Omental fat pad (tissue), 4 donors: ENCODE measurements around the gene IL11. TPM values are rescaled to one million over a fixed set of nuclear protein-coding genes. Genes with fewer than 3 reads are reported as not detected.
A peak's percentile ranks its signal among the peaks of the same experiment; 100 is the strongest.

Experiments
- ATAC-seq: fragments of 150-250 bp; one replicate; pipeline ENCODE4 v1.9.1; 2016; ENCODE audit warnings: mild to moderate bottlenecking, moderate library complexity; ENCODE audit not compliant: low FRiP score
- DNase-seq: peaks from one replicate; pipeline ENCODE4 v3.0.0-alpha.2; 2019; ENCODE audit warnings: low spot score
- total RNA-seq, 4 donors: library from RNA; depleted of rRNA; stranded (reverse); fragments of >200 nt; gene quantifications; one replicate each; pipeline ENCODE4 v1.1.0, GENCODE V29; 2016
- TF ChIP-seq, protein P1 (sequence below), 3 donors: fragments of 450-650 bp; IDR thresholded peaks; one replicate each; pipeline ENCODE4 v1.5.1; 2016 to 2017; ENCODE audit warnings: antibody characterized with exemption in 3 of 3, mild to moderate bottlenecking in 3 of 3, moderate library complexity in 2 of 3

Gene IL11
- total RNA-seq, 4 donors from 2014 or later, result 0.28 to 1.2 TPM; not detected in 2

DNA sequence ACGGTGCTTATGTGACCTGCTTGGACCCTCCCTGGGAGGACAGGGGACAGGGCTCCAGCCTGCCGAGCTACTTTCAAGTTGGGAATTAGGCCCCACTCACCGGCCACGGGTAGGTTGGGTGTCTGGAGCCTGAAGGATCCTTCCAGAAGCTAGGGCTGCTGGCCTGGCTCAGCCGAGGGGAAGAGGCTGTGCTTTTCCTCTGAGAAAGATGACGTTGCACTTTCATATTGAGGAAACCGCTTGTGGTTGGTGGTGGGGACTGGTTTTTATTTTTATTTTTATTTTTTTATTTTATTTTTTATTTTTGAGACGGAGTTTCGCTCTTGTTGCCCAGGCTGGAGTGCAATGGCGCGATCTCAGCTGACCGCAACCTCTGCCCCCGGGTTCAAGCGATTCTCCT, 45.1 kb downstream of the IL11 start, which contains the start of gene TMEM150B:
Gene TMEM150B (minus strand): TSS at position 170 of the 400 bp plus-strand sequence. CDS start 4,305 bp downstream, outside the sequence.
- TF ChIP-seq, protein P1, sequence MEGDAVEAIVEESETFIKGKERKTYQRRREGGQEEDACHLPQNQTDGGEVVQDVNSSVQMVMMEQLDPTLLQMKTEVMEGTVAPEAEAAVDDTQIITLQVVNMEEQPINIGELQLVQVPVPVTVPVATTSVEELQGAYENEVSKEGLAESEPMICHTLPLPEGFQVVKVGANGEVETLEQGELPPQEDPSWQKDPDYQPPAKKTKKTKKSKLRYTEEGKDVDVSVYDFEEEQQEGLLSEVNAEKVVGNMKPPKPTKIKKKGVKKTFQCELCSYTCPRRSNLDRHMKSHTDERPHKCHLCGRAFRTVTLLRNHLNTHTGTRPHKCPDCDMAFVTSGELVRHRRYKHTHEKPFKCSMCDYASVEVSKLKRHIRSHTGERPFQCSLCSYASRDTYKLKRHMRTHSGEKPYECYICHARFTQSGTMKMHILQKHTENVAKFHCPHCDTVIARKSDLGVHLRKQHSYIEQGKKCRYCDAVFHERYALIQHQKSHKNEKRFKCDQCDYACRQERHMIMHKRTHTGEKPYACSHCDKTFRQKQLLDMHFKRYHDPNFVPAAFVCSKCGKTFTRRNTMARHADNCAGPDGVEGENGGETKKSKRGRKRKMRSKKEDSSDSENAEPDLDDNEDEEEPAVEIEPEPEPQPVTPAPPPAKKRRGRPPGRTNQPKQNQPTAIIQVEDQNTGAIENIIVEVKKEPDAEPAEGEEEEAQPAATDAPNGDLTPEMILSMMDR (IDR thresholded peaks at IDR 0.05), result no peak
- ATAC-seq, result no peak

DNA sequence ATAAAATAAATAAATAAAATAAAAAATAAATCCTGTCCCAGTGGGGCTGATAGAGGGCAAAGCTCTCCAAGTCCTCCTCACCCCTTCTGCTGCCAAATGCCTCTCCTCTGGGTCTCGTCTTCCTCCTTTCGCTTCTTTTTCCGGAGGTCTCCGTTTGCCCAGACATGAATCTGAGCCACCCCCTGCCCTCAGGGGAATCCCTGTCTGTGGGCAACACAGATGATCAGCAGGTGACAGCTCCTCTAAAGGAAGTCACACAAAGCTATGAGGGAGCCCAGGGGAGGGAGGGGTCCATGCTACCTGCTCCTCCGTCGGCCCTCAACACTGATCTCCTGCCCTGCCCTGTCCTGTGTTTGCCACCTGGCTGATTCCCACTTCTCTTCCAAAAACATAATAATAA, 45.6 kb downstream of the IL11 start:
- DNase-seq (no peak), ATAC-seq (no peak)
- TF ChIP-seq, protein P1 (IDR thresholded peaks at IDR 0.05), result no peak

More for the DNA sequence above, 45.1 kb downstream of the IL11 start, which contains the start of gene TMEM150B:
- no peak for DNase-seq

GRCh38 chr19:55322204-55322885, 47.9 kb downstream of the IL11 start:
- DNase-seq (no peak), ATAC-seq (no peak)
- TF ChIP-seq, protein P1 (IDR thresholded peaks at IDR 0.05), result no peak

DNA sequence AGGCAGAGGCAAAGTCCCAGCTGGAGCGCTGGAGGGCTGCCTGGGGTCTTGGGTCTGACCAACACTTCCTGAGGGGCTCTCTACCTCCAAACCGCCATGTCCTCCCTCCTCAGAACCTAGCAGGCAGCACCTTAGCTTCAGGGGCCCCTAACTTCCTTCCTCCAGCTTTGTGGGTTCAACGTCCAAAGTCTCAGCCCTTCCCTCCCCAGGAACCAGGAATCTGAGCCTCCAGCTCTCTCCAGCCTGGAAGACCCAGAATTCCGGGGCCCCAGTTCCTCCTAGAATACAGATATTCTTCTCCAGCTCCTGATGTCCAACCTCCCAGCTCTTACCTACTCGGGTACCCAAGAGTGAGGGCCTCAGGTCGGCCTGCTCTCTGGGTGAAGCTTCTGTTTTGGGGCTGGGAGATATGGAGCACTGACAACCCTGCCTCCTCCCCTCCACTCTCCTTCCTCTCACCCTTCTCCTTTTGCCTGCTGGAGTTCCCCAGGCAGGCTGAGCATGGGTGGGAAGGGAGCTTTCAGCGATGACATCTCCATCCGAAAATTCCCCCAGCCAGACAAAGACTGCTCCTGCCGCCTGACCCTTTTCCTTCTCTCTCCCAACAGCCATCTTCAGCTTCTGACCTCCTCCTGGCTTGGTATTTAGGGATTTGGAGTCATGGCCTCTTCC, 48.7 kb downstream of the IL11 start:
- DNase-seq, result no peak
- no peak for ATAC-seq
- TF ChIP-seq, protein P1 (IDR thresholded peaks at IDR 0.05), result no peak

GRCh38 chr19:55320844-55321419, 49.3 kb downstream of the IL11 start:
- ATAC-seq (no peak), DNase-seq (no peak)
- TF ChIP-seq, protein P1 (IDR thresholded peaks at IDR 0.05), result no peak

GRCh38 chr19:55319785-55320184, 50.5 kb downstream of the IL11 start:
- TF ChIP-seq, protein P1 (IDR thresholded peaks at IDR 0.05), result no peak
- DNase-seq, result no peak
- peak; percentile 33 for ATAC-seq
